Measurements from ENCODE around the gene CNTN4.

CNTN4 gene

DNA sequence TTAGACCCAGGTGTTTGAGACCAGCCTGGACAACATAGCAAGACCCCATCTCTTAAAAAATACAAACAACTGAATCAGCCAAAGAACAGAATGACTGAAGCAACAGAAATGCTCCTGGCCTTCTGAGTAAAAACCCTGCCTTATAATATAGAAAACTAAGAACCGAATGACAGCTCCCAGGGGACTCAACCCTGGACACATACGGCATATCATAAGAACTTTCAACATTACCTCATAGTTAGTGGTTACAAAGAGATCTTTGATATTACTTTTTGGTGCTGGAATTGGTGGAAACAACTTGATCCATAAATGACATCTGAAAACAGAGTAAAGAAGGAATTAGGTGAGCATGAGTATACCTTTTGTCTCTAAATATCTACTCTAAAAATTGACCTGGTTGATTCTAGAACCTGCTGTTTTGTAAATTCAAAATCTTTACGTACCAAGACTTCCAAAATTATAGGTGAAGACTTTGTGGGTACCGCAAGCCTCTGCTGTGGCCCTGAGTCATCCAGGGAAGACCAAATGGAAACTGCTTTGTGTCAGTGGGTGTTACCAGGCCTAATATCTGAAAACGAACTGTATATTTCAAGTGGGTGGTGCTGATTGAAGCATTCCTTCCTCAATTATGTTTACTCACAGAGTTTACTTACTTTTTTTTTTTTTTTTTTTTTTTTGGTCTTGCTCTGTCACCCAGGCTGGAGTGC is 976.0 kb downstream of the CNTN4 start:
- no peaks in the 10 kb centered on the region for H3K36me3 ChIP-seq (ENCODE audit: insufficient read depth)
- no peak overlapping the region for H3K27ac ChIP-seq
- no peak overlapping the region for H3K9ac ChIP-seq
- no peaks in the 10 kb centered on the region for H4K20me1 ChIP-seq (ENCODE audit: insufficient read depth)
- no peak overlapping the region for H3K4me2 ChIP-seq
- no peak overlapping the region for H3K4me3 ChIP-seq (IDR thresholded peaks at IDR 0.05; ENCODE audit: insufficient read depth, low read depth, low read length)
- no peak overlapping the region for H2AFZ ChIP-seq (ENCODE audit: low read depth)
- no peaks in the 10 kb centered on the region for H3K79me2 ChIP-seq (ENCODE audit: insufficient read depth, low read depth)
- H3K4me1 ChIP-seq (ENCODE audit: low read depth, poor library complexity, severe bottlenecking), result no peaks in the 10 kb centered on the region
- no peaks in the 10 kb centered on the region for H3K27me3 ChIP-seq (ENCODE audit: insufficient read depth, low read depth)
- TF ChIP-seq, protein P1, sequence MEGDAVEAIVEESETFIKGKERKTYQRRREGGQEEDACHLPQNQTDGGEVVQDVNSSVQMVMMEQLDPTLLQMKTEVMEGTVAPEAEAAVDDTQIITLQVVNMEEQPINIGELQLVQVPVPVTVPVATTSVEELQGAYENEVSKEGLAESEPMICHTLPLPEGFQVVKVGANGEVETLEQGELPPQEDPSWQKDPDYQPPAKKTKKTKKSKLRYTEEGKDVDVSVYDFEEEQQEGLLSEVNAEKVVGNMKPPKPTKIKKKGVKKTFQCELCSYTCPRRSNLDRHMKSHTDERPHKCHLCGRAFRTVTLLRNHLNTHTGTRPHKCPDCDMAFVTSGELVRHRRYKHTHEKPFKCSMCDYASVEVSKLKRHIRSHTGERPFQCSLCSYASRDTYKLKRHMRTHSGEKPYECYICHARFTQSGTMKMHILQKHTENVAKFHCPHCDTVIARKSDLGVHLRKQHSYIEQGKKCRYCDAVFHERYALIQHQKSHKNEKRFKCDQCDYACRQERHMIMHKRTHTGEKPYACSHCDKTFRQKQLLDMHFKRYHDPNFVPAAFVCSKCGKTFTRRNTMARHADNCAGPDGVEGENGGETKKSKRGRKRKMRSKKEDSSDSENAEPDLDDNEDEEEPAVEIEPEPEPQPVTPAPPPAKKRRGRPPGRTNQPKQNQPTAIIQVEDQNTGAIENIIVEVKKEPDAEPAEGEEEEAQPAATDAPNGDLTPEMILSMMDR (conservative IDR thresholded peaks at IDR 0.05; ENCODE audit: low read depth, low read length), result no peak

DNA sequence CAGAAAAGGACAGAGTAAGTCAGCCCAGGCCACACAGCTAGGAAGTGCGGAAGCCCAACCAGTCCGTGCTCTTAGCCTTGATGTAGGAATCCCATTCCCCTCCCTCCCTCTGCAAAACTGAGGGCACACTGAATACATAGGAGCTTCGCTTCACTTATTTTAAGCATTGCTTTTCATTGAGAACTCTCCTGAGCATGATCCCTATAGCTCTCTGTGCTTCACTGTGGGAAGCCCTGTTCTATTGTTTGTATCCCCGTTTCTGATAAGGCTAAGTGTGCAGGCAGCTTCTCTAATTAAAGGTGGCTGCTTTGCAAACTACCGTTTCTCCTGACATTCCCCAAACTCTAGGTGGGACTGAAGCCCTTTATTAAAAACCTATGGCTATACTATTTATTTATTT is 981.6 kb downstream of the CNTN4 start:
- TF ChIP-seq, protein P1 (conservative IDR thresholded peaks at IDR 0.05; ENCODE audit: low read depth, low read length), result no peak
- H3K36me3 ChIP-seq (ENCODE audit: insufficient read depth), result no peaks in the 10 kb centered on the region
- no peak overlapping the region for H3K9ac ChIP-seq
- H3K4me3 ChIP-seq (IDR thresholded peaks at IDR 0.05; ENCODE audit: insufficient read depth, low read depth, low read length), result no peak overlapping the region
- H3K27me3 ChIP-seq (ENCODE audit: insufficient read depth, low read depth), result no peaks in the 10 kb centered on the region
- no peak overlapping the region for H3K27ac ChIP-seq
- no peak overlapping the region for H2AFZ ChIP-seq (ENCODE audit: low read depth)
- H3K4me1 ChIP-seq (ENCODE audit: low read depth, poor library complexity, severe bottlenecking), result no peaks in the 10 kb centered on the region
- no peaks in the 10 kb centered on the region for H4K20me1 ChIP-seq (ENCODE audit: insufficient read depth)
- H3K4me2 ChIP-seq, result no peak overlapping the region
- no peaks in the 10 kb centered on the region for H3K79me2 ChIP-seq (ENCODE audit: insufficient read depth, low read depth)

DNA sequence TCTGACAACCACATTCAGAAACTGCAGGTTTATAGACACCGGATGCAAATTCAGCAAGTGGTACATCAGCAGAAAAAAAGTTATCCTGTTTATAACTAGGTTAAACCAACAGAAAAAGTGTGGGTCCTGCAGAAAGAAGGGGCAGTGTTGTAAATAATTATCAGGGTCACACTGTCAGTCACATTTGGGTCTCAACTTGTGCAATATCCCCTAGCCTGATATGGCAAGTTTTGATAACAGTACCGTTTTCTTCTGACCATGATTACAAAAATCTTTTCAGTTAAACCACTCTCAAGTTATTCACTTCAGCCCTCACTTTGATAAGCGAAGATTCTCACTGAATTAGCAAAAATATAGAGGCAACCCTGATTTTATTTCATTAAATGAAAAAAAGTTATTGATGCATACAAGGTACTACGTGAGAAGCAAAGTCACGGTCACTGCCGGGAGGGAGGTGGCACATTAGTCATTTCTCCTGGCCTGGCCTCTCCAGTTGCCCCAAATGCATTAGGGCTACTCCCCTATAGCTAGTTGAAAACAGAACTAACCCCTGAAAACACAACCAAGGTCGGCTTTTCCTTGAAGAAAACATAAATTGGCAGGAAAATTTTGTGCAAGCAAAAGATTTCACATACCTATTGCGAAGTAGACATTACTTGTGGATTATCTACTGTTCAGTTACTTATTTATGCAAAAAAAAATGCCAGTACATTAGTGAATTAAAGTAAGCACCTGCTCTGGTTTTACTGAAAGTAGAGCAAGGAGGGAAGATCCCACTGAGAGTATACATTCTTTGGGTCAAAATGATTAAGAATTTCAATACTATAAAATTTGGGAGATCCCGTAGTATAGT is 982.9 kb downstream of the CNTN4 start:
- Histone ChIP-seq H4K20me1 (ENCODE audit: insufficient read depth) (no peaks in the 10 kb centered on the region), H3K4me3 (IDR thresholded peaks at IDR 0.05; ENCODE audit: insufficient read depth, low read depth, low read length) (no peak overlapping the region), H3K4me2 (no peak overlapping the region), H2AFZ (ENCODE audit: low read depth) (no peak overlapping the region), H3K79me2 (ENCODE audit: insufficient read depth, low read depth) (no peaks in the 10 kb centered on the region), H3K4me1 (ENCODE audit: low read depth, poor library complexity, severe bottlenecking) (no peaks in the 10 kb centered on the region), H3K27ac (no peak overlapping the region), H3K27me3 (ENCODE audit: insufficient read depth, low read depth) (no peaks in the 10 kb centered on the region), H3K9ac (no peak overlapping the region), H3K36me3 (ENCODE audit: insufficient read depth) (no peaks in the 10 kb centered on the region)
- TF ChIP-seq, protein P1 (conservative IDR thresholded peaks at IDR 0.05; ENCODE audit: low read depth, low read length), result no peak

DNA sequence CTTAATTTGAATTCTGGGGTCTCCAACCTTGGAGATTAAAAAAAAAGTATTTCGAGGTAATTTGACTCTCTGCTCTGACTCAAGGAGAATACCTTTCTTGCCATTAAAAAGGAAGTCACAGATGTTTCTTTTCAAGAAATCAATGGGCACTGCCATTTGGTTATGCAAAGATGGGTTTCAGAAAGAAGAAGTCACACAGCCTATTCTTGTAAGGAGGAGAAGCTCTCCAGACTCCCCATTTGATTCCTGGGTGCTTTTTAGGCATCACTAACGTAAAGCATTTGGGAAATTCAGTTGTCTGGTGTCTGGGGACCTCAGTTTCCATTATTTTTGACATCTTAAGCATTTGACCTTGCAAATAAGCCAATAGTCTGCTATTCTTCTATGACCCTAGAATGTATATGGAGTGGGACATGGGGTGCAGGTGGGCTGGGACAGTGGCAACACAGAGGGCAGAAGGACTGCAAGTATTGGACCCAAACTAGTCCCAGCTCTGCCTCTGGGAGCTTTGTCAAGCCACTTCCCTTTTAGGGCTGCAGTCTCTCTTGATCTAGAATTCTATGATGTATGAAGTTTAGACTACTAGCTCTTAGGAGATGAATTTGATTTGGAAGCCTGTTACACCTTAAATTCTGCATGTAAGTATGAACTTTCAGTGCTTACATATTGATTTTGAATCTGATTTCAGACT is 983.7 kb downstream of the CNTN4 start:
- H3K4me2 ChIP-seq, result no peak overlapping the region
- TF ChIP-seq, protein P1 (conservative IDR thresholded peaks at IDR 0.05; ENCODE audit: low read depth, low read length), result no peak
- no peaks in the 10 kb centered on the region for H3K4me1 ChIP-seq (ENCODE audit: low read depth, poor library complexity, severe bottlenecking)
- H4K20me1 ChIP-seq (ENCODE audit: insufficient read depth), result no peaks in the 10 kb centered on the region
- H3K9ac ChIP-seq, result no peak overlapping the region
- H3K79me2 ChIP-seq (ENCODE audit: insufficient read depth, low read depth), result no peaks in the 10 kb centered on the region
- H3K4me3 ChIP-seq (IDR thresholded peaks at IDR 0.05; ENCODE audit: insufficient read depth, low read depth, low read length), result no peak overlapping the region
- no peak overlapping the region for H2AFZ ChIP-seq (ENCODE audit: low read depth)
- no peaks in the 10 kb centered on the region for H3K27me3 ChIP-seq (ENCODE audit: insufficient read depth, low read depth)
- H3K36me3 ChIP-seq (ENCODE audit: insufficient read depth), result no peaks in the 10 kb centered on the region
- no peak overlapping the region for H3K27ac ChIP-seq

All from KMS-11 (cell line).